Vagina (tissue), 2 donors: Measurements from ENCODE around the gene CS. TPM values are rescaled to one million over a fixed set of nuclear protein-coding genes. Genes with fewer than 3 reads are reported as not detected.
A peak's percentile ranks its signal among the peaks of the same experiment; 100 is the strongest.

ENCODE experiments used
- DNase-seq, 2 donors: peaks; one replicate each; pipeline ENCODE4 v3.0.0-alpha.2; 2017; ENCODE audit errors: extremely low spot score in 2 of 2
- H3K27ac ChIP-seq: fragments of 200-600 bp; sonication (generic); one replicate; pipeline ENCODE4 v1.5.1; 2019
- H3K27me3 ChIP-seq: fragments of 200-600 bp; sonication (generic); one replicate; pipeline ENCODE4 v1.5.1; 2019
- H3K36me3 ChIP-seq, 2 donors: fragments of 200-600 bp; sonication (generic); one replicate each; pipeline ENCODE4 v1.5.1; 2017 to 2019
- H3K4me1 ChIP-seq: fragments of 200-600 bp; sonication (generic); one replicate; pipeline ENCODE4 v1.5.1; 2019
- H3K4me3 ChIP-seq, 2 donors: fragments of 200-600 bp; sonication (generic); 1 replicate in 1 of 2; 2 replicates in 1 of 2; pipeline ENCODE4 v1.5.1; 2016 to 2019
- H3K9me3 ChIP-seq: fragments of 200-600 bp; sonication (generic); one replicate; pipeline ENCODE4 v1.5.1; 2019
- CTCF ChIP-seq, 3 experiments: fragments of 450-650 bp in 2 of 3; fragments of 200-600 bp in 1 of 3; sonication (generic) in 1 of 3; IDR thresholded peaks; one replicate each; pipeline ENCODE4 v1.5.1; 2017 to 2019; ENCODE audit warnings: antibody characterized with exemption in 3 of 3, mild to moderate bottlenecking in 2 of 3, moderate library complexity in 2 of 3
- POLR2A ChIP-seq, 2 donors: fragments of 450-650 bp; IDR thresholded peaks; one replicate each; pipeline ENCODE4 v1.6.1; 2017; ENCODE audit warnings: antibody characterized with exemption in 2 of 2, mild to moderate bottlenecking in 2 of 2, moderate library complexity in 2 of 2
- POLR2AphosphoS5 ChIP-seq, 2 donors: sonication (generic); formaldehyde crosslinking; IDR thresholded peaks; one replicate each; pipeline ENCODE4 v1.9.0; 2017; ENCODE audit warnings: antibody characterized with exemption in 2 of 2, mild to moderate bottlenecking in 2 of 2, low read depth in 1 of 2; ENCODE audit not compliant: insufficient read depth in 1 of 2
- intact Hi-C: fragments of 100-400 bp; cut with DNase I; formaldehyde crosslinking; loops from one replicate; pipeline ENCODE4 v1.15.1; 2023
- total RNA-seq: library from RNA; depleted of rRNA; stranded (reverse); fragments of >200 nt; gene quantifications from one replicate; pipeline ENCODE4 v1.2.3, GENCODE V29; 2016

The CS gene
- total RNA-seq, 1 donor from 2014 or later, result 140 TPM

GRCh38 chr12:56231184-56231582 lies 68.9 kb downstream of the CS start:
- intact Hi-C loops, result no loop called here
- peak in 1 of 2 donors; percentile 70 for DNase-seq

DNA sequence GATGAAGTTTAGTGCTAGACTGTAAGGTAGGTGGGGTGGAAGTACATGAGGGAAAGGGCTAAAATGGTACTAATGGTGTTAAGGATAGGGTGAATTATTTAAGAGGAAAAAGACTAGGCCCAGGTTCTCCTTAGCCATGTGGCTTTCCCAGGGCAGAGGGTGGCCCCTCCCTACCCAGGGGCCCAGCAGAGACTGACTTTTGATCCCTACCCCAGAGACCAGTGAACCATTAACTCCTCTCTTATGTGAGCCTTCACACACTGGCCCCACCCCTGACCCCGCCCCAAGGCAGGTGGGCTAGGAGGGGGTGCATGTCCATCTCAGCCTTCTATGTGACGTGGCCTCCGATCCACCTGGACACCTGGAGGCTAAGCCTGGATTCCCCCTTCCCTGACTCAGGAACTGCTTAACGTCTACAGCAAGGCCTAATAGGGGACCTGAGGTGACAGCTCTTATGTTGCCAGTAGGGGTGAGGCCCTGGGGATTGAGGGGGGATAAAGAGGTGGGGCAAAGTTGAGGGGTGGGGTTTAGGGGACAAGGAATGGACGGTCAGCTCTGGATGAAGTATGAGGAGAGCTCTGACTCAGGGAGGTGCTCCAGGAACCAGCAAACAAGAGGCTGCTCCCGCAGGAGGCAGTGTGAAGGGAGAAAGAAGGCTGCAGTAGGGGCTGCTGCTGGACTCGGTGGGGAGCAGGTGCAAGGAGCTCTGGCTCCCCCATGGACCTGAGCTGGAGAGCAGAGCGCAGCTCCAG lies 69.5 kb downstream of the CS start:
- Histone ChIP-seq H3K9me3 (no peaks in the 10 kb centered on the region), H3K36me3 (peaks cover 0 to 11% of the 10 kb centered on the region in 2 donors), H3K4me1 (no peaks in the 10 kb centered on the region), H3K4me3 (no peak overlapping the region), H3K27me3 (no peaks in the 10 kb centered on the region), H3K27ac (no peak overlapping the region)
- no peak for DNase-seq
- TF ChIP-seq POLR2A (IDR thresholded peaks at IDR 0.05) (no peak), CTCF (IDR thresholded peaks at IDR 0.05) (no peak), POLR2AphosphoS5 (IDR thresholded peaks at IDR 0.05; ENCODE audit: insufficient read depth in 1 of 2, low read depth in 1 of 2) (no peak)
- intact Hi-C loops, result no loop called here

More at GRCh38 chr12:56231184-56231582, 68.9 kb downstream of the CS start:
- H3K27me3 ChIP-seq, result no peaks in the 10 kb centered on the region
- no peaks in the 10 kb centered on the region for H3K9me3 ChIP-seq
- peaks cover 0 to 11% of the 10 kb centered on the region in 2 donors for H3K36me3 ChIP-seq
- H3K4me1 ChIP-seq, result no peaks in the 10 kb centered on the region
- H3K27ac ChIP-seq, result no peak overlapping the region
- no peak for TF ChIP-seq POLR2AphosphoS5 (IDR thresholded peaks at IDR 0.05; ENCODE audit: insufficient read depth in 1 of 2, low read depth in 1 of 2)
- TF ChIP-seq POLR2A (IDR thresholded peaks at IDR 0.05), result no peak
- no peak overlapping the region for H3K4me3 ChIP-seq

GRCh38 chr12:56229916-56230431 lies 70.2 kb downstream of the CS start, which contains the start of gene SLC39A5:
Gene SLC39A5, plus strand, starts transcription at chr12:56230051. Its CDS starts 1,224 bp downstream, at chr12:56231275.
- peaks cover 0 to 11% of the 10 kb centered on the region in 2 donors for H3K36me3 ChIP-seq
- H3K9me3 ChIP-seq, result no peaks in the 10 kb centered on the region
- no peak within 1 kb of the TSS for H3K4me3 ChIP-seq
- H3K4me1 ChIP-seq, result peaks cover 4% of the 10 kb centered on the region
- no peak for TF ChIP-seq POLR2AphosphoS5 (IDR thresholded peaks at IDR 0.05; ENCODE audit: insufficient read depth in 1 of 2, low read depth in 1 of 2)
- TF ChIP-seq CTCF (IDR thresholded peaks at IDR 0.05), result no peak
- TF ChIP-seq POLR2A (IDR thresholded peaks at IDR 0.05), result no peak
- no peak within 1 kb of the TSS for H3K27ac ChIP-seq
- intact Hi-C loops, result loop anchor here (10.0 kb wide), 1 partner anchor 105 kb away; the partner anchor contains the start of gene ESYT1
- DNase-seq, result no peak
- no peaks in the 10 kb centered on the region for H3K27me3 ChIP-seq

- Histone ChIP-seq H3K4me1 (peaks cover 12% of the 10 kb centered on the region), H3K4me3 (no peak overlapping the region), H3K27me3 (no peaks in the 10 kb centered on the region), H3K9me3 (no peaks in the 10 kb centered on the region), H3K27ac (no peak overlapping the region), H3K36me3 (peaks cover 0 to 11% of the 10 kb centered on the region in 2 donors)
- no peak for DNase-seq
- TF ChIP-seq POLR2A (IDR thresholded peaks at IDR 0.05), result no peak
- TF ChIP-seq POLR2AphosphoS5 (IDR thresholded peaks at IDR 0.05; ENCODE audit: insufficient read depth in 1 of 2, low read depth in 1 of 2), result no peak
- no peak for TF ChIP-seq CTCF (IDR thresholded peaks at IDR 0.05)
- intact Hi-C loops, result loop anchor here (10.0 kb wide), 1 partner anchor 104 kb away; the partner anchor contains the start of gene ESYT1
Measured at GRCh38 chr12:56229082-56229481, 71.0 kb downstream of the CS start.

- H3K27me3 ChIP-seq, result no peaks in the 10 kb centered on the region
- H3K4me1 ChIP-seq, result peaks cover 41% of the 10 kb centered on the region
- H3K36me3 ChIP-seq, result peaks cover 0 to 11% of the 10 kb centered on the region in 2 donors
- DNase-seq, result no peak
- no peaks in the 10 kb centered on the region for H3K9me3 ChIP-seq
- TF ChIP-seq CTCF (IDR thresholded peaks at IDR 0.05), result no peak
- TF ChIP-seq POLR2A (IDR thresholded peaks at IDR 0.05), result no peak
- TF ChIP-seq POLR2AphosphoS5 (IDR thresholded peaks at IDR 0.05; ENCODE audit: insufficient read depth in 1 of 2, low read depth in 1 of 2), result no peak
- H3K4me3 ChIP-seq, result peak overlapping the region; percentile 59 to 69
- H3K27ac ChIP-seq, result peak overlapping the region; percentile 87
- intact Hi-C loops, result loop anchor here (2.0 to 10.0 kb wide), 2 partner anchors 32 to 100 kb away; partner anchors contain the start of gene ESYT1
Measured at GRCh38 chr12:56224954-56225353, 75.2 kb downstream of the CS start.
